Hematopoietic multipotent progenitor cell treated with erythropoietin and hydrocortisone succinate and interleukin-3 and kit ligand, for 6 days (in vitro differentiated cells): ENCODE measurements around the gene OR11H7.
"Not testable (repeated sequence)": the region's sequence is repeated elsewhere in the genome, so short reads cannot be mapped to it uniquely, and the experiment has no call there.

ENCODE experiments used
- DNase-seq: peaks from one replicate; pipeline ENCODE4 v3.0.0-alpha.2; 2015

Gene OR11H7

DNA sequence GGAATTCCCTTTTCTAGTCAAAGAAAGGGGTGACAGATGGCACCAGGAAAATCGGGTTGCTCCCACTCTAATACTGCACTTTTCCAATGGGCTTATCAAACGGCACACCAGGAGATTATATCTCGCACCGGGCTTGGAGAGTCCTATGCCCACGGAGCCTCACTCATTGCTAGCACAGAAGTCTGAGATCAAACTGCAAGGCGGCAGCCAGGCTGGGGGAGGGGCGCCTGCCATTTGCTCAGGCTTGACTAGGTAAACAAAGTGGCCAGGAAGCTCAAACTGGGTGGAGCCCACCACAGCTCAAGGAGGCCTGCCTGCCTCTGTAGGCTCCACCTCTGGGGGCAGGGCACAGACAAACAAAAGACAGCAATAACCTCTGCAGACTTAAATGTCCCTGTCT is 51.5 kb downstream of the OR11H7 start:
- DNase-seq, result not testable (repeated sequence)
